K562 (cell line): ENCODE measurements around the gene MEIG1. TPM values are rescaled to one million over a fixed set of nuclear protein-coding genes. Genes with fewer than 3 reads are reported as not detected.

Experiments used
- BDP1 ChIP-seq: IDR thresholded peaks from 3 replicates; pipeline ENCODE4 v1.6.1; 2011; ENCODE audit not compliant: insufficient read length, insufficient read depth
- CREB1 ChIP-seq, 2 experiments: sonication (generic) in 1 of 2; formaldehyde crosslinking in 1 of 2; IDR thresholded peaks; 2 replicates each; pipeline versions ENCODE4 v1.6.1 to v1.8.0; 2012 to 2022; ENCODE audit warnings: inconsistent platforms in 1 of 2, mild to moderate bottlenecking in 1 of 2, missing genetic modification reagents in 1 of 2, moderate library complexity in 1 of 2
- FIP1L1 ChIP-seq: fragments of 200-400 bp; formaldehyde crosslinking; IDR thresholded peaks from 2 replicates; pipeline ENCODE4 v1.6.1; 2018; ENCODE audit warnings: mild to moderate bottlenecking, low read depth, low read length; ENCODE audit not compliant: poor library complexity, severe bottlenecking
- HDAC6 ChIP-seq: IDR thresholded peaks from 2 replicates; pipeline ENCODE4 v1.6.1; 2012; ENCODE audit warnings: low read depth, mild to moderate bottlenecking, control low read depth, inconsistent platforms, low read length, moderate library complexity
- HEY1 ChIP-seq: fragments of 250-450 bp; sonication (Bioruptor Pico); IDR thresholded peaks from 2 replicates; pipeline ENCODE4 v1.5.0; 2020; ENCODE audit warnings: mild to moderate bottlenecking, moderate library complexity, borderline replicate concordance
- JUNB ChIP-seq: fragments of 450-650 bp; formaldehyde crosslinking; conservative IDR thresholded peaks from 2 replicates; pipeline ENCODE4 v1.4.0; 2020; ENCODE audit warnings: mild to moderate bottlenecking
- MYBL2 ChIP-seq, 2 experiments: fragments of 450-650 bp in 1 of 2; sonication (generic) in 1 of 2; formaldehyde crosslinking in 1 of 2; IDR thresholded peaks; 2 replicates each; pipeline versions ENCODE4 v1.6.1 to v1.8.1; 2017 to 2022; ENCODE audit warnings: borderline replicate concordance in 1 of 2, inconsistent platforms in 1 of 2, low read depth in 1 of 2, mild to moderate bottlenecking in 1 of 2, missing genetic modification reagents in 1 of 2, moderate library complexity in 1 of 2
- SIN3B ChIP-seq: fragments of 450-650 bp; IDR thresholded peaks from 2 replicates; pipeline ENCODE4 v1.6.1; 2017; ENCODE audit warnings: low read depth, mild to moderate bottlenecking, moderate library complexity
- TEAD4 ChIP-seq, 2 experiments: sonication (generic) in 1 of 2; formaldehyde crosslinking in 1 of 2; IDR thresholded peaks; 2 replicates each; pipeline versions ENCODE4 v1.6.1 to v1.8.0; 2012 to 2022; ENCODE audit warnings: borderline replicate concordance in 1 of 2, inconsistent platforms in 1 of 2, low read length in 1 of 2, mild to moderate bottlenecking in 1 of 2, missing genetic modification reagents in 1 of 2
- ZNF174 ChIP-seq: fragments of 250-450 bp; sonication (Bioruptor Pico); IDR thresholded peaks from 2 replicates; pipeline ENCODE4 v1.4.0; 2020; ENCODE audit warnings: mild to moderate bottlenecking
- ZNF197 ChIP-seq: fragments of 200-800 bp; sonication (Bioruptor generic); IDR thresholded peaks from 2 replicates; pipeline ENCODE4 v1.6.1; 2016; ENCODE audit warnings: low read depth, missing genetic modification characterization, missing compliant biosample characterization
- polyA plus RNA-seq, 8 experiments: library from polyadenylated mRNA; depleted of rRNA in 4 of 8; stranded (reverse) in 5 of 8; unstranded in 3 of 8; fragments of >200 nt; fragmentation: Nextera tagmentation in 2 of 8; fragmentation: Illumina TruSeq in 1 of 8; extraction: Ambion mirVana in 2 of 8; extraction: Trizol in 1 of 8; gene quantifications; 2 replicates each; pipeline versions ENCODE4 v1.2.1 to v1.2.3, GENCODE V29; 2011 to 2014; ENCODE audit warnings: inconsistent platforms in 1 of 8, missing spikeins in 1 of 8
- total RNA-seq, 7 experiments: library from RNA; depleted of rRNA in 6 of 7; stranded (reverse); fragments of >200 nt in 6 of 7; fragmentation: Illumina TruSeq in 2 of 7; extraction: Trizol in 2 of 7; gene quantifications; 2 replicates each; pipeline versions ENCODE4 v1.2.1 to v1.2.3, GENCODE V29; 2011 to 2021; ENCODE audit warnings: low replicate concordance in 1 of 7
- TF ChIP-seq, protein P1 (sequence below), 2 experiments: IDR thresholded peaks; 2 replicates each; pipeline ENCODE4 v1.6.1; 2012; ENCODE audit warnings: improper control_type of control experiment in 2 of 2, low read depth in 2 of 2, low read length in 2 of 2, borderline replicate concordance in 1 of 2
- TF ChIP-seq, protein P2 (sequence below): fragments of 250-450 bp; sonication (Bioruptor Pico); IDR thresholded peaks from 2 replicates; pipeline ENCODE4 v1.6.1; 2021; ENCODE audit warnings: mild to moderate bottlenecking
- TF ChIP-seq, protein P3 (sequence below): fragments of 250-450 bp; sonication (Bioruptor Pico); IDR thresholded peaks from 2 replicates; pipeline ENCODE4 v1.5.0; 2021; ENCODE audit warnings: mild to moderate bottlenecking, moderate library complexity
- TF ChIP-seq, protein P4 (sequence below): fragments of 450-650 bp; conservative IDR thresholded peaks from 2 replicates; pipeline ENCODE4 v1.6.1; 2016; ENCODE audit warnings: missing genetic modification characterization, low read depth, mild to moderate bottlenecking, missing compliant biosample characterization, moderate library complexity
- TF ChIP-seq, protein P5 (sequence below): fragments of 200-800 bp; sonication (Bioruptor generic); IDR thresholded peaks from 2 replicates; pipeline ENCODE4 v1.6.1; 2017; ENCODE audit warnings: missing genetic modification characterization, missing compliant biosample characterization

The MEIG1 gene
- total and polyA plus RNA-seq, 9 of the 15 experiments (the other 6 are each of a cell fraction or from before 2014, with no cell fraction given) = 0.19 to 1.7 (median 0.54) TPM; not detected in 3

DNA sequence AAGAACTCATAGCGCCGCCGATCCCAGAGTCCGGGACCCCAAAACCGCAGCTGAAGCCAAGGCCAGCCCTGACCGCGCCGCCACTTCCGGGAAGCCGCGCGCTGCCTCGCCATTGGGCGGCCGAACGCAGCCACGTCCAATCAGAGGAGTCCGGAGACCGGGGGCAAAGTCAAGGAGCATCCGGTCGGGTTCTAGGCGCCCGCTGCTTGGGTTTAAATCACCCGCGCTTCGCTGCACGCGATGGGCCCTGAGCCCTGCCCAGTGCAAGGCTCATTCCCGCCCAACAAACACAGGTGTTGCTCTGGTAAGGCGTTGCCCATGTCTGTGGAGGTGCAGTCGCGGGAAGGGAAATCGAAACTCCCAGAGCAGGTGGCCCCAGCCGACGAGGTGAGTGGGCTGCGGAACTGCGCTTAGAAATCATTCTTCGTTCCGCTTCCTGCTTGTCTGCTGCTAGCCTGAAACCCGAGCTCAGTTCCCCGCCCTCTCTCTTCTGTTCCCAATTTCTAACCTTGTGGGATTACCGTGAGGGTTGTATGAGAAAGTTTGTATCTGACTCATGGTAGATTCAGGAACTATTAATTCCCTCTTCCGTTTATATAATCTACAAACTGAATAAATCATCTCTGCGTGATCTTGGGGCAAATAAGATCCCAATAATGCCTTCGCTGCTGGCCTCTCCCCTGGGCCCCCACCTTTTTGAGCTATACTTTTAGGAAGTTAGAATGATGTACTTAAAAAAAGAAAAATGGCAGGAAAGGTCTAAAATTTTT lies 5.0 kb upstream of the MEIG1 start, which contains the start of gene DCLRE1C (continued):
- TF ChIP-seq MYBL2 (IDR thresholded peaks at IDR 0.05; ENCODE audit: low read depth) (peak; percentile 92), MYBL2 (CRISPR knock-in tag; IDR thresholded peaks at IDR 0.05; ENCODE audit: borderline replicate concordance) (no peak), TEAD4 (IDR thresholded peaks at IDR 0.05; ENCODE audit: low read length) (no peak), TEAD4 (CRISPR knock-in tag; IDR thresholded peaks at IDR 0.05; ENCODE audit: borderline replicate concordance) (no peak), SIN3B (0 out of 2 replicates have a peak, but pooled peaks have one; percentile 68), HDAC6 (no peak), CREB1 (IDR thresholded peaks at IDR 0.05) (0 out of 2 replicates have a peak, but pooled peaks have one; percentile 19), CREB1 (CRISPR knock-in tag; IDR thresholded peaks at IDR 0.05) (0 out of 2 replicates have a peak, but pooled peaks have one; percentile 36), ZNF174 (CRISPR knock-in tag) (no peak), ZNF197 (no peak), BDP1 (no peak), JUNB (no peak), FIP1L1 (peak; percentile 67), HEY1 (CRISPR knock-in tag) (no peak)
- TF ChIP-seq, protein P1, sequence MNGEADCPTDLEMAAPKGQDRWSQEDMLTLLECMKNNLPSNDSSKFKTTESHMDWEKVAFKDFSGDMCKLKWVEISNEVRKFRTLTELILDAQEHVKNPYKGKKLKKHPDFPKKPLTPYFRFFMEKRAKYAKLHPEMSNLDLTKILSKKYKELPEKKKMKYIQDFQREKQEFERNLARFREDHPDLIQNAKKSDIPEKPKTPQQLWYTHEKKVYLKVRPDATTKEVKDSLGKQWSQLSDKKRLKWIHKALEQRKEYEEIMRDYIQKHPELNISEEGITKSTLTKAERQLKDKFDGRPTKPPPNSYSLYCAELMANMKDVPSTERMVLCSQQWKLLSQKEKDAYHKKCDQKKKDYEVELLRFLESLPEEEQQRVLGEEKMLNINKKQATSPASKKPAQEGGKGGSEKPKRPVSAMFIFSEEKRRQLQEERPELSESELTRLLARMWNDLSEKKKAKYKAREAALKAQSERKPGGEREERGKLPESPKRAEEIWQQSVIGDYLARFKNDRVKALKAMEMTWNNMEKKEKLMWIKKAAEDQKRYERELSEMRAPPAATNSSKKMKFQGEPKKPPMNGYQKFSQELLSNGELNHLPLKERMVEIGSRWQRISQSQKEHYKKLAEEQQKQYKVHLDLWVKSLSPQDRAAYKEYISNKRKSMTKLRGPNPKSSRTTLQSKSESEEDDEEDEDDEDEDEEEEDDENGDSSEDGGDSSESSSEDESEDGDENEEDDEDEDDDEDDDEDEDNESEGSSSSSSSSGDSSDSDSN (IDR thresholded peaks at IDR 0.05; ENCODE audit: borderline replicate concordance in 1 of 2, low read depth in 2 of 2, low read length in 2 of 2) = no peak
- TF ChIP-seq, protein P2, sequence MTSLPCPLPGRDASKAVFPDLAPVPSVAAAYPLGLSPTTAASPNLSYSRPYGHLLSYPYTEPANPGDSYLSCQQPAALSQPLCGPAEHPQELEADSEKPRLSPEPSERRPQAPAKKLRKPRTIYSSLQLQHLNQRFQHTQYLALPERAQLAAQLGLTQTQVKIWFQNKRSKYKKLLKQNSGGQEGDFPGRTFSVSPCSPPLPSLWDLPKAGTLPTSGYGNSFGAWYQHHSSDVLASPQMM (CRISPR knock-in tag) = no peak
- TF ChIP-seq, protein P3, sequence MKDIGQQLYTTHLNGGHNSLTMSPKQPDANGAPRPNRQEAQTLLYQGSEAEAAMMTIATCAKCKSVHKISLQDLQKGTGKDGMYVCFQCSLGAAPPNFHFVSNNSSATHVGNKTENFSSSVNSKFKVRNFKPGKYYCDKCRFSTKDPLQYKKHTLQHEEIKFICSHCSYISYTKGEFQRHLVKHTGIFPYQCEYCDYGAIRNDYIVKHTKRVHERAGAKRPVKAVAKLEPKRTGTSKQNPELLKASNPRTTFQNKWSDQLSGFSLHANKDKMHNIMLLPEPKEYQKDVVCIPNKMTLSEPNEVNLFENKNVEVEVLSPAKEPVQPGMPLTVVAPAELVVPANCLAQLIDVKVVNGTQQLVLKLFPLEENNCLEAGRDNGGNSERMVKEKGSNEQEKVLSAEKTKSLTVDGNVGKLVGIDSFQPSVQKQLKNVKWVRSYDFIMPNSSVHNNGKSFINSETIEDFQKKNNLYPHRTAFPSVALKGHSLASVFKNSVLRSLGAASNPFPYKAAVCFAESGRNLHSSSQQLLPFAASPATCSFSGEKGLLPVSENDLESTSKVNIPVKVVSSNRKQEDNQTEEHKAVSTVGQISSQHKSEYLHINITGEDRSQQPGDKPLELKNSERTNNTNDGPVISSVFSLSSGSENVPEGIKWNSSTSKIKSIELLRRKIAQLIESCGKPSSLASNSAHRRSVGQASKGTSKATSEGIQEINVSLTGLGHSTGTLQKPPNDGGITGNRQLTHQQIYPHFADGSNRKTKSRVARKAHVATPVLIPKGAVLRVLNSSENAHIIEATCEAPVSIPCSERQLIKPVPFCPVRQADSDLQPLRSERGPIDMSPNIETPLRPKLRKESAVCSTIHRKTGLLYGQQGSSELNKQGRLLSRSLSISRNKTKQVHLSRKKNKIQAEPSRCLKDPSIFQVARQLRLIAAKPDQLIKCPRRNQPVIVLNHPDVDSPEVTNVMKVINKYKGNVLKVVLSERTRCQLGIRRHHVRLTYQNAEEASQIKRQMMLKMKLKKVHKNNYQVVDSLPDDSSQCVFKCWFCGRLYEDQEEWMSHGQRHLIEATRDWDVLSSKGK = no peak
- TF ChIP-seq, protein P4, sequence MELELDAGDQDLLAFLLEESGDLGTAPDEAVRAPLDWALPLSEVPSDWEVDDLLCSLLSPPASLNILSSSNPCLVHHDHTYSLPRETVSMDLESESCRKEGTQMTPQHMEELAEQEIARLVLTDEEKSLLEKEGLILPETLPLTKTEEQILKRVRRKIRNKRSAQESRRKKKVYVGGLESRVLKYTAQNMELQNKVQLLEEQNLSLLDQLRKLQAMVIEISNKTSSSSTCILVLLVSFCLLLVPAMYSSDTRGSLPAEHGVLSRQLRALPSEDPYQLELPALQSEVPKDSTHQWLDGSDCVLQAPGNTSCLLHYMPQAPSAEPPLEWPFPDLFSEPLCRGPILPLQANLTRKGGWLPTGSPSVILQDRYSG (tag) = no peak
- TF ChIP-seq, protein P5, sequence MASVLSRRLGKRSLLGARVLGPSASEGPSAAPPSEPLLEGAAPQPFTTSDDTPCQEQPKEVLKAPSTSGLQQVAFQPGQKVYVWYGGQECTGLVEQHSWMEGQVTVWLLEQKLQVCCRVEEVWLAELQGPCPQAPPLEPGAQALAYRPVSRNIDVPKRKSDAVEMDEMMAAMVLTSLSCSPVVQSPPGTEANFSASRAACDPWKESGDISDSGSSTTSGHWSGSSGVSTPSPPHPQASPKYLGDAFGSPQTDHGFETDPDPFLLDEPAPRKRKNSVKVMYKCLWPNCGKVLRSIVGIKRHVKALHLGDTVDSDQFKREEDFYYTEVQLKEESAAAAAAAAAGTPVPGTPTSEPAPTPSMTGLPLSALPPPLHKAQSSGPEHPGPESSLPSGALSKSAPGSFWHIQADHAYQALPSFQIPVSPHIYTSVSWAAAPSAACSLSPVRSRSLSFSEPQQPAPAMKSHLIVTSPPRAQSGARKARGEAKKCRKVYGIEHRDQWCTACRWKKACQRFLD (CRISPR knock-in tag) = no peak
